Endodermal cell (in vitro differentiated cells): Measurements from ENCODE around the gene SH3BP4. TPM values are rescaled to one million over a fixed set of nuclear protein-coding genes. Genes with fewer than 3 reads are reported as not detected.

ENCODE experiments used
- DNase-seq: peaks from one replicate; pipeline ENCODE4 v3.0.0-alpha.2; 2017
- H3K27ac ChIP-seq: 2 replicates; pipeline ENCODE4 v1.5.1; 2013; ENCODE audit warnings: mild to moderate bottlenecking, low read depth, low read length, moderate library complexity
- H3K27me3 ChIP-seq: 2 replicates; pipeline ENCODE4 v1.6.1; 2013; ENCODE audit warnings: mild to moderate bottlenecking, low read length, moderate library complexity; ENCODE audit not compliant: insufficient read depth, control insufficient read depth, poor library complexity, severe bottlenecking
- H3K36me3 ChIP-seq: 2 replicates; pipeline ENCODE4 v1.7.0; 2013; ENCODE audit warnings: mild to moderate bottlenecking, low read length, moderate library complexity; ENCODE audit not compliant: control insufficient read depth, insufficient read depth
- H3K4me1 ChIP-seq: one replicate; pipeline ENCODE4 v1.7.0; 2013; ENCODE audit warnings: low read length; ENCODE audit not compliant: control insufficient read depth, insufficient read depth
- H3K4me3 ChIP-seq: 2 replicates; pipeline ENCODE4 v1.5.1; 2013; ENCODE audit warnings: mild to moderate bottlenecking, low read length, moderate library complexity
- H3K9ac ChIP-seq: 2 replicates; pipeline ENCODE4 v1.6.1; 2013; ENCODE audit warnings: mild to moderate bottlenecking, low read length, moderate library complexity; ENCODE audit not compliant: poor library complexity, severe bottlenecking; ENCODE audit errors: extremely low read depth
- H3K9me3 ChIP-seq: 2 replicates; pipeline ENCODE4 v1.6.1; 2013; ENCODE audit warnings: mild to moderate bottlenecking, low read length, moderate library complexity; ENCODE audit not compliant: control insufficient read depth
- H3K27ac Mint-ChIP-seq: 2 replicates; pipeline ENCODE4 v1.8.0; 2020; ENCODE audit warnings: mixed read lengths
- H3K27me3 Mint-ChIP-seq: 2 replicates; pipeline ENCODE4 v1.8.0; 2021; ENCODE audit warnings: mild to moderate bottlenecking, mixed read lengths; ENCODE audit not compliant: insufficient read depth
- H3K36me3 Mint-ChIP-seq: 2 replicates; pipeline ENCODE4 v1.8.0; 2020; ENCODE audit warnings: low read depth, mixed read lengths
- H3K4me1 Mint-ChIP-seq: 2 replicates; pipeline ENCODE4 v1.8.0; 2020; ENCODE audit warnings: mixed read lengths
- H3K4me3 Mint-ChIP-seq: 2 replicates; pipeline ENCODE4 v1.8.0; 2020; ENCODE audit warnings: mild to moderate bottlenecking, moderate library complexity, mixed read lengths
- H3K9me3 Mint-ChIP-seq: 2 replicates; pipeline ENCODE4 v1.8.0; 2020; ENCODE audit warnings: mild to moderate bottlenecking, mixed read lengths
- CTCF ChIP-seq: fragments of 200-600 bp; sonication (generic); conservative IDR thresholded peaks from 2 replicates; pipeline ENCODE4 v1.5.0; 2021; ENCODE audit warnings: antibody characterized with exemption, mild to moderate bottlenecking
- WGBS, 2 experiments: methylation state at CpG; one replicate each; pipeline versions ENCODE4 v1.1.5 to v1.1.7; 2013; ENCODE audit warnings: missing lambda C conversion rate in 2 of 2, mixed read lengths in 1 of 2; ENCODE audit not compliant: insufficient coverage in 1 of 2, insufficient read length in 1 of 2; 5-methylcytosine and 5-hydroxymethylcytosine counted together
- total RNA-seq, 2 donors: library from RNA; stranded (reverse); fragmentation: NEBNext Ultra II Directional in 1 of 2; extraction: Animal tissue kit (Norgen Biotek cat#: 25700) in 1 of 2; gene quantifications; 2 replicates in 1 of 2; 3 replicates in 1 of 2; pipeline ENCODE4 v1.2.1, GENCODE V29; 2021

SH3BP4 gene
- total RNA-seq, 2 donors from 2014 or later = 49.1 to 53.4 TPM

- H3K9me3 ChIP-seq = no peaks in the 10 kb centered on the region
- no peak for TF ChIP-seq CTCF
- peak; percentile 46 for DNase-seq
- WGBS, 2 experiments = 89 to 100% methylated on average over 8 to 11 of the region's 11 CpGs
- Mint-ChIP-seq H3K27ac (no peak overlapping the region), H3K36me3 (peaks cover 18% of the 10 kb centered on the region), H3K27me3 (no peaks in the 10 kb centered on the region), H3K9me3 (no peaks in the 10 kb centered on the region), H3K4me1 (peaks cover 25% of the 10 kb centered on the region), H3K4me3 (no peak overlapping the region)
- no peak overlapping the region for H3K9ac ChIP-seq
- no peak overlapping the region for H3K4me3 ChIP-seq
- H3K27me3 ChIP-seq = no peaks in the 10 kb centered on the region
- H3K4me1 ChIP-seq = peaks cover 8% of the 10 kb centered on the region
- no peak overlapping the region for H3K27ac ChIP-seq
- peaks cover 32% of the 10 kb centered on the region for H3K36me3 ChIP-seq
These were observed 12.2 kb downstream of the SH3BP4 start for GRCh38 chr2:234963773-234964615.

GRCh38 chr2:234964631-234965461 is 13.0 kb downstream of the SH3BP4 start:
- no peak overlapping the region for H3K9ac ChIP-seq
- H3K27me3 ChIP-seq = no peaks in the 10 kb centered on the region
- Mint-ChIP-seq H3K4me3 (no peak overlapping the region), H3K27me3 (no peaks in the 10 kb centered on the region), H3K9me3 (no peaks in the 10 kb centered on the region), H3K4me1 (peaks cover 31% of the 10 kb centered on the region), H3K36me3 (peaks cover 20% of the 10 kb centered on the region), H3K27ac (no peak overlapping the region)
- peaks cover 10% of the 10 kb centered on the region for H3K4me1 ChIP-seq
- peak; percentile 35 for DNase-seq
- H3K4me3 ChIP-seq = no peak overlapping the region
- H3K9me3 ChIP-seq = no peaks in the 10 kb centered on the region
- TF ChIP-seq CTCF = no peak
- H3K36me3 ChIP-seq = peaks cover 37% of the 10 kb centered on the region
- H3K27ac ChIP-seq = peak overlapping the region; percentile 22
- WGBS, 2 experiments = 79 to 88% methylated on average over 15 to 18 of the region's 18 CpGs

GRCh38 chr2:234966340-234966739 is 14.5 kb downstream of the SH3BP4 start:
- no peak overlapping the region for H3K27ac ChIP-seq
- Mint-ChIP-seq H3K36me3 (peaks cover 20% of the 10 kb centered on the region), H3K9me3 (no peaks in the 10 kb centered on the region), H3K27me3 (no peaks in the 10 kb centered on the region), H3K4me1 (peaks cover 26% of the 10 kb centered on the region), H3K27ac (no peak overlapping the region), H3K4me3 (no peak overlapping the region)
- TF ChIP-seq CTCF = no peak
- no peaks in the 10 kb centered on the region for H3K27me3 ChIP-seq
- peak; percentile 3 for DNase-seq
- no peaks in the 10 kb centered on the region for H3K9me3 ChIP-seq
- no peak overlapping the region for H3K9ac ChIP-seq
- H3K36me3 ChIP-seq = peaks cover 39% of the 10 kb centered on the region
- 91 to 99% methylated on average over 6 of the region's 6 CpGs for WGBS, 2 experiments
- H3K4me3 ChIP-seq = no peak overlapping the region
- H3K4me1 ChIP-seq = peaks cover 10% of the 10 kb centered on the region
